ENCODE results near the gene GSTT4. TPM values are rescaled to one million over a fixed set of nuclear protein-coding genes. Genes with fewer than 3 reads are reported as not detected.
"Not testable (repeated sequence)": the region's sequence is repeated elsewhere in the genome, so short reads cannot be mapped to it uniquely, and the experiment has no call there.

Gene GSTT4
- total and polyA plus RNA-seq, 2 experiments from 2014 or later, result not detected

DNA sequence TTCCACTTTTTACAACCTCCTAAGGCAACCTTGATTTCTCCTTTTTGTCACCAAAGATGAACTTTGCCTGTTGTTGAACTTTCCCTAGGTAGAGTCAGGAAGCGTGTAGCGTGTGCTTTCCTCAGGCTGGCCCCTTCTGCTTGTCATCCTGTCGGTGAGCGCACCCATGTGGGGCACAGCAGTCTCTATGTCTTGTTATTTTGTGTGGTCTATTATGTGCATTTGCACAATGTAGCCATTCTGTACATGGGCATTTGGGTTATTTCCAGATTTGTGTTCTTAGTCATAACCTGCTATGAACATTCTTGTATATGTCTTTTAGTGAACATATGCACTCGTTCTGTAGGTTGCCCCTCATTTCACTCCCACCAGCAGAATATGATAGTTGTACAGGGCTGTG is 40.8 kb upstream of the GSTT4 start:
- no peaks in the 10 kb centered on the region for H3K9me2 ChIP-seq (replicated peaks; ENCODE audit: insufficient read depth)
- H3K27ac ChIP-seq, result no peak overlapping the region
- no peak overlapping the region for H3K4me3 ChIP-seq
- H3K9me3 ChIP-seq (ENCODE audit: low read depth), result no peaks in the 10 kb centered on the region
- DNase-seq (ENCODE audit: low spot score), result no peak
- no peaks in the 10 kb centered on the region for H3K36me3 ChIP-seq (replicated peaks; ENCODE audit: insufficient read depth, low read depth)
- H3K27me3 ChIP-seq, result no peaks in the 10 kb centered on the region
- H3K4me1 ChIP-seq (ENCODE audit: insufficient read depth), result no peaks in the 10 kb centered on the region
- no peak overlapping the region for H3K4me2 ChIP-seq
- WGBS (ENCODE audit: low lambda C conversion rate, missing lambda C conversion rate), result 91% methylated on average over 5 of the region's 5 CpGs
- H3K79me2 ChIP-seq, result no peaks in the 10 kb centered on the region
- TF ChIP-seq EZH2phosphoT487 (IDR thresholded peaks at IDR 0.05; ENCODE audit: low read depth, severe bottlenecking, unreplicated experiment) (no peak), CTCF (IDR thresholded peaks at IDR 0.05; ENCODE audit: poor library complexity) (no peak), EZH2 (IDR thresholded peaks at IDR 0.05; ENCODE audit: borderline replicate concordance) (no peak)
- no peak overlapping the region for H2AFZ ChIP-seq
- H4K20me1 ChIP-seq (ENCODE audit: insufficient read depth, poor library complexity, severe bottlenecking), result no peaks in the 10 kb centered on the region

GRCh38 chr22:24043958-24044357 is 38.7 kb upstream of the GSTT4 start:
- Histone ChIP-seq H3K27me3 (no peaks in the 10 kb centered on the region), H3K4me1 (ENCODE audit: insufficient read depth) (no peaks in the 10 kb centered on the region), H3K4me2 (no peak overlapping the region), H3K9me3 (ENCODE audit: low read depth) (no peaks in the 10 kb centered on the region), H3K4me3 (no peak overlapping the region), H3K36me3 (replicated peaks; ENCODE audit: insufficient read depth, low read depth) (no peaks in the 10 kb centered on the region), H2AFZ (no peak overlapping the region), H3K27ac (no peak overlapping the region), H4K20me1 (ENCODE audit: insufficient read depth, poor library complexity, severe bottlenecking) (no peaks in the 10 kb centered on the region), H3K79me2 (no peaks in the 10 kb centered on the region), H3K9me2 (replicated peaks; ENCODE audit: insufficient read depth) (no peaks in the 10 kb centered on the region)
- 95% methylated on average over 4 of the region's 4 CpGs for WGBS (ENCODE audit: low lambda C conversion rate, missing lambda C conversion rate)
- TF ChIP-seq EZH2phosphoT487 (IDR thresholded peaks at IDR 0.05; ENCODE audit: low read depth, severe bottlenecking, unreplicated experiment), result no peak
- TF ChIP-seq CTCF (IDR thresholded peaks at IDR 0.05; ENCODE audit: poor library complexity), result no peak
- no peak for TF ChIP-seq EZH2 (IDR thresholded peaks at IDR 0.05; ENCODE audit: borderline replicate concordance)
- DNase-seq (ENCODE audit: low spot score), result no peak

DNA sequence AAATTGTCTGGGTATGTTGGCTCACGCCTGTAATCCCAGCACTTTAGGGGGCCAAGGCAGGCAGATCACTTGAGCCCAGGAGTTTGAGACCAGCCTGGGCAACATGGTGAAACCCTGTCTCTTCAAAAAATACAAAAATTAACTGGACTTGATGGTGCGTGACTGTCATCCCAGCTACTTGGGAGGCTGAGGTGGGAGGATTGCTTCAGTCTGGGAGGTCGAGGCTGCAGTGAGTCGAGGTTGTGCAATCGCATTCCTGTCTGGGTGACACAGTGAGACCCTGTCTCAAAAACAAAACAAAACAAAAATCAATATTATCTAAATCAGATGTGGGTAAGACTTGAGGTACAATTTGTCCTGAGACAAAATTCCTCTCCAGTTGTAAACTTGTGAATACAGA is 38.2 kb upstream of the GSTT4 start:
- 93% methylated on average over 5 of the region's 5 CpGs for WGBS (ENCODE audit: low lambda C conversion rate, missing lambda C conversion rate)
- not testable (repeated sequence) for H3K4me3 ChIP-seq; H3K27me3 ChIP-seq; H3K4me2 ChIP-seq; H3K79me2 ChIP-seq; H3K27ac ChIP-seq; H3K9me2 ChIP-seq (replicated peaks; ENCODE audit: insufficient read depth); H2AFZ ChIP-seq; H3K9me3 ChIP-seq (ENCODE audit: low read depth); H4K20me1 ChIP-seq (ENCODE audit: insufficient read depth, poor library complexity, severe bottlenecking); H3K4me1 ChIP-seq (ENCODE audit: insufficient read depth); H3K36me3 ChIP-seq (replicated peaks; ENCODE audit: insufficient read depth, low read depth); DNase-seq (ENCODE audit: low spot score)

- no peaks in the 10 kb centered on the region for H3K9me2 ChIP-seq (replicated peaks; ENCODE audit: insufficient read depth)
- no peak overlapping the region for H3K4me2 ChIP-seq
- DNase-seq (ENCODE audit: low spot score), result no peak
- TF ChIP-seq EZH2phosphoT487 (IDR thresholded peaks at IDR 0.05; ENCODE audit: low read depth, severe bottlenecking, unreplicated experiment) (no peak), CTCF (IDR thresholded peaks at IDR 0.05; ENCODE audit: poor library complexity) (no peak), EZH2 (IDR thresholded peaks at IDR 0.05; ENCODE audit: borderline replicate concordance) (no peak)
- H4K20me1 ChIP-seq (ENCODE audit: insufficient read depth, poor library complexity, severe bottlenecking), result no peaks in the 10 kb centered on the region
- no peaks in the 10 kb centered on the region for H3K36me3 ChIP-seq (replicated peaks; ENCODE audit: insufficient read depth, low read depth)
- no peaks in the 10 kb centered on the region for H3K27me3 ChIP-seq
- no peak overlapping the region for H3K4me3 ChIP-seq
- no peaks in the 10 kb centered on the region for H3K79me2 ChIP-seq
- H2AFZ ChIP-seq, result no peak overlapping the region
- 99% methylated on average over 4 of the region's 4 CpGs for WGBS (ENCODE audit: low lambda C conversion rate, missing lambda C conversion rate)
- H3K27ac ChIP-seq, result no peak overlapping the region
- no peaks in the 10 kb centered on the region for H3K4me1 ChIP-seq (ENCODE audit: insufficient read depth)
- H3K9me3 ChIP-seq (ENCODE audit: low read depth), result no peaks in the 10 kb centered on the region
These were observed 35.7 kb upstream of the GSTT4 start for GRCh38 chr22:24040946-24041345.

All from hepatocyte (in vitro differentiated cells).